PC-9 (cell line): ENCODE measurements around the gene ZMYND19. TPM values are rescaled to one million over a fixed set of nuclear protein-coding genes. Genes with fewer than 3 reads are reported as not detected.

Source experiments
- BruUV-seq: library from RNA; stranded (reverse); fragments of 400-500 nt; replicated peaks from 2 replicates; lab custom pipeline; 2021; lab: Mats Ljungman, UMichigan
- CTCF ChIA-PET: fragments of 300-600 bp; sonication (Branson Sonifier 250); formaldehyde crosslinking; loops from one replicate; lab custom pipeline; 2022; ENCODE audit warnings: antibody characterized with exemption; lab: Charles Lee
- POLR2A ChIA-PET: fragments of 300-600 bp; sonication (Branson Sonifier 250); formaldehyde crosslinking; loops from one replicate; lab custom pipeline; 2022; ENCODE audit warnings: antibody characterized with exemption; ENCODE audit not compliant: unreplicated experiment; lab: Charles Lee
- DNase-seq, 2 experiments: peaks; one replicate each; pipeline versions ENCODE4 v3.0.0 to v3.0.0-alpha.2; 2015 to 2022; ENCODE audit warnings: mixed read lengths in 1 of 2
- H2AFZ ChIP-seq: fragments of 200-600 bp; sonication (generic); 2 replicates; pipeline ENCODE4 v1.8.1; 2017; ENCODE audit warnings: antibody characterized with exemption
- H3F3A ChIP-seq: fragments of 200-600 bp; sonication (generic); 2 replicates; pipeline ENCODE4 v1.8.1; 2017; ENCODE audit warnings: antibody characterized with exemption, mild to moderate bottlenecking, low read depth; ENCODE audit not compliant: insufficient read depth
- H3K27ac ChIP-seq: fragments of 200-600 bp; sonication (generic); 2 replicates; pipeline ENCODE4 v1.6.1; 2016; ENCODE audit warnings: mixed run types
- H3K27me3 ChIP-seq: fragments of 200-600 bp; sonication (generic); 2 replicates; pipeline ENCODE4 v1.6.1; 2016; ENCODE audit warnings: low read depth, mixed run types; ENCODE audit not compliant: insufficient read depth
- H3K36me3 ChIP-seq: fragments of 200-600 bp; sonication (generic); 2 replicates; pipeline ENCODE4 v1.6.1; 2016; ENCODE audit warnings: low read depth, mixed run types
- H3K4me1 ChIP-seq: fragments of 200-600 bp; sonication (generic); replicated peaks from 2 replicates; pipeline ENCODE4 v1.6.1; 2016; ENCODE audit warnings: mixed run types; ENCODE audit not compliant: insufficient read depth
- H3K4me2 ChIP-seq: fragments of 200-600 bp; sonication (generic); 2 replicates; pipeline ENCODE4 v1.6.1; 2017; ENCODE audit warnings: mixed run types
- H3K4me3 ChIP-seq: fragments of 200-600 bp; sonication (generic); 2 replicates; pipeline ENCODE4 v1.6.1; 2016; ENCODE audit warnings: mixed run types
- H3K79me2 ChIP-seq: fragments of 200-600 bp; sonication (generic); 2 replicates; pipeline ENCODE4 v1.6.1; 2017; ENCODE audit warnings: low read depth, mixed run types
- H3K9me2 ChIP-seq: fragments of 200-600 bp; sonication (generic); 2 replicates; pipeline ENCODE4 v1.8.1; 2017; ENCODE audit warnings: mild to moderate bottlenecking; ENCODE audit not compliant: insufficient read depth
- H3K9me3 ChIP-seq: fragments of 200-600 bp; sonication (generic); 2 replicates; pipeline ENCODE4 v1.8.1; 2016; ENCODE audit warnings: low read depth; ENCODE audit not compliant: insufficient read depth
- H4K20me1 ChIP-seq: fragments of 200-600 bp; sonication (generic); 2 replicates; pipeline ENCODE4 v1.8.1; 2017; ENCODE audit not compliant: insufficient read depth
- EZH2 ChIP-seq: fragments of 200-600 bp; sonication (generic); IDR thresholded peaks from 2 replicates; pipeline ENCODE4 v1.8.0; 2017; ENCODE audit warnings: antibody characterized with exemption, low read depth
- intact Hi-C: fragments of 100-400 bp; cut with micrococcal nuclease; formaldehyde crosslinking; loops from one replicate; pipeline ENCODE4 v1.10.0; 2022; ENCODE audit not compliant: unreplicated experiment
- total RNA-seq: library from RNA; stranded (reverse); gene quantifications from 2 replicates; pipeline ENCODE4 v1.2.3, GENCODE V29; 2021
- TF ChIP-seq, protein P1 (sequence below): fragments of 200-600 bp; sonication (generic); conservative IDR thresholded peaks from 2 replicates; pipeline ENCODE4 v1.6.1; 2017; ENCODE audit warnings: mixed run types, antibody characterized with exemption, mild to moderate bottlenecking, moderate library complexity

The ZMYND19 gene
- total RNA-seq, 1 experiment from 2014 or later = 47.7 TPM

DNA sequence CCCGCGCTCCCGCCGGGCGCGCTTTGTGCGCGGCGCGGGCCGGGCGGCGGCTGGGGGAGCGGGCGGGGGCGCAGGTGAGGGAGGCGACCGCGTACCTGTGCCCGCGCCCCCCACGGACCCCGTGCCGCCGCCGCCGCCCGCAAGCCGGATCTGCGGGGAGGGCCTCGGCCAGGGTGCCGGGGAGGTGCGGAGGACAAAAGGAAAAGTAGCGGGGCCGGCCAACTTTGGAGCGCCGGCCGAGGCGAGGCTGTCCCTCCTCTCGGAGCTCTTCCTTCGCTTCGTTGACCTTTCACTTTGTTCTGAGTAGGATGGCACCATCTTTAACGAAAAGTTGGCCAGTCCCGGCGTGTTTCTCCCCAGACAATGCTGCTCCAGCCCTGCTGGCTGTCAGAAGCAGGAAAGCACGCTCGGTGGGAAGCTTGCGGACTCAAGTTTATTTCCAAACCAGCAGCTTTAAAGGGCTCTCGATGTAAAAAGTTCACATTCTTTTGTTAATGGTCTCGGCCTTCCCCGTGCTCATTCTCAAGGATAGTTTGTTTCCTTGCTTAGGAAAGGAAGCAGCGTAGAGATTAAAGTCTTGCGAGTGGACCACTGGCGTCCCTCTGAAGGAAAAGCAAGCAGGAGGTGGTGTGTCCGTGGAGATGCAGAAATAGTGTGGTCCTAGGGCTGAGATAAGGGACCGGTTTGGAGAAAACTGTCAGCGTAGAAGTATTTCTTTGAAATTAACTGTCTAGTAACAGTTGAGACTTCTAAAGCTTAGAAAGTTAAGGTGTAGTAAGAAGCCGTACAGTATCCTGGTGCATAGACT, 29.1 kb upstream of the ZMYND19 start:
- H2AFZ ChIP-seq = peak overlapping the region; percentile 84; the same call in 1 of the 2 replicates
- CTCF ChIA-PET = interaction anchor here (1.0 kb wide), 1 partner anchor 31 kb away, joined by 3 read pairs; no protein-coding TSS in a partner anchor
- BruUV-seq = no TSS peak
- H3K27me3 ChIP-seq = no peaks in the 10 kb centered on the region
- TF ChIP-seq, protein P1, sequence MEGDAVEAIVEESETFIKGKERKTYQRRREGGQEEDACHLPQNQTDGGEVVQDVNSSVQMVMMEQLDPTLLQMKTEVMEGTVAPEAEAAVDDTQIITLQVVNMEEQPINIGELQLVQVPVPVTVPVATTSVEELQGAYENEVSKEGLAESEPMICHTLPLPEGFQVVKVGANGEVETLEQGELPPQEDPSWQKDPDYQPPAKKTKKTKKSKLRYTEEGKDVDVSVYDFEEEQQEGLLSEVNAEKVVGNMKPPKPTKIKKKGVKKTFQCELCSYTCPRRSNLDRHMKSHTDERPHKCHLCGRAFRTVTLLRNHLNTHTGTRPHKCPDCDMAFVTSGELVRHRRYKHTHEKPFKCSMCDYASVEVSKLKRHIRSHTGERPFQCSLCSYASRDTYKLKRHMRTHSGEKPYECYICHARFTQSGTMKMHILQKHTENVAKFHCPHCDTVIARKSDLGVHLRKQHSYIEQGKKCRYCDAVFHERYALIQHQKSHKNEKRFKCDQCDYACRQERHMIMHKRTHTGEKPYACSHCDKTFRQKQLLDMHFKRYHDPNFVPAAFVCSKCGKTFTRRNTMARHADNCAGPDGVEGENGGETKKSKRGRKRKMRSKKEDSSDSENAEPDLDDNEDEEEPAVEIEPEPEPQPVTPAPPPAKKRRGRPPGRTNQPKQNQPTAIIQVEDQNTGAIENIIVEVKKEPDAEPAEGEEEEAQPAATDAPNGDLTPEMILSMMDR = no peak
- no peak for TF ChIP-seq EZH2
- H3K79me2 ChIP-seq = peaks cover 75% of the 10 kb centered on the region
- DNase-seq = peak; percentile 40 to 53
- peaks cover 33% of the 10 kb centered on the region for H3K4me1 ChIP-seq
- no peaks in the 10 kb centered on the region for H3K9me3 ChIP-seq
- H3K36me3 ChIP-seq = peaks cover 5% of the 10 kb centered on the region; the same call in 1 of the 2 replicates
- POLR2A ChIA-PET = interaction anchor here (0.6 kb wide), 1 partner anchor 14 kb away, joined by 6 read pairs; the partner anchor contains the start of gene ARRDC1
- H3K4me3 ChIP-seq = peak overlapping the region; percentile 65
- H3K4me2 ChIP-seq = peak overlapping the region; percentile 75
- peaks cover 29% of the 10 kb centered on the region for H4K20me1 ChIP-seq
- no peaks in the 10 kb centered on the region for H3K9me2 ChIP-seq
- H3F3A ChIP-seq = peaks cover 33% of the 10 kb centered on the region
- intact Hi-C loops = loop anchor here (2.0 to 10.0 kb wide), 2 partner anchors 29 to 185 kb away; partner anchors contain the start of gene ZMYND19
- H3K27ac ChIP-seq = peak overlapping the region; percentile 64

DNA sequence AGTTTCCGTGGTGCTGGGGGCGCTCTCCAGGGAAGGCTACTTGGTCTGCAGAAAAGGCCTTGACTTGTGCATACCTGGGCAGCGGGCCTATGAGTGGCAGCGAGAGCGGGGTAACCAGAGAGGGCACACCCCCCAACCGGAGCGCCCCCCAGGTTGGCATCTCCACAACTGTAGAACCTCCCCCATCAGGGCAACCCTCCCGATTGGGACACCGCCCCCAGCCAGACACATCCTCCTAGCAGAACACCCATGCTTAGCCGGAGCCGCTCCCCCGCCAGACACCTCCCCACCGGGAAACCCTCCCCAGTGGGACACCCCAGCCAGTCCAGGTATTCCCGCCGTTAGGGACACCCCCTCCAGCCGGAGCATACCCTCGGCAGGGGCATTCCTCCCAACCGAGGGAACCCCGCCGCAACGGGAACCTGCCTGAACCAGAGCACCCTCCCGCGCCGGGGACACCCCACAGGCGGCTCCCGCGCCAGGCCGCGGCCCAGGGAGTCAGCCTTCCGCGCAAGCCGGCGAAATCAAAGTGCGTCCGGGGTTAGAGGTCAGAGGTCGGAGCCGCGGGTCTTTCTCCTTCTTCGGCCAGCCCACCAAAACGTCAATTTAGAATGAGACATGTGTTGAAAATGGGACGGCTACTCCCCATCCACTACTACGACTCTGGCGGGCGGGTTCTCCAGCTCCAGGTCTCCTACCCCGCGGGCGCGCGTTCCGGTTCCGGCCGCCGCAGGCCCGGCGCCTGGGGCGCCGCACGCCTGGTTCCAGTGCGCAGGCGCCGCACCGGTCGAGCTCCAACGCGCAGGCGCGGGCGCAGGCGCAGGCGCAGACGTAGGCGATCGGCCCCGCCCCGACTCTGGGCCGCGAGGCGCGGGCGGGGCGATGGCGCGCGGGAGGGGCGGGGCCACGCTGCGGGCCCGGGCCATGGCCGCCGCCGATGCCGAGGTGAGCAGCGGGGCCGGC, 28.1 kb upstream of the ZMYND19 start, which contains the start of gene EHMT1:
EHMT1 (plus strand) TSS at position 901 of the 963 bp plus-strand sequence; CDS start at position 925, 24 bp downstream.
- POLR2A ChIA-PET = interaction anchor here (0.6 kb wide), 2 partner anchors 13 to 34 kb away, joined by 6 to 8 read pairs; partner anchors contain the start of gene ARRDC1

More for the DNA sequence above, 28.1 kb upstream of the ZMYND19 start, which contains the start of gene EHMT1:
- peaks cover 21% of the 10 kb centered on the region for H4K20me1 ChIP-seq
- H3K27ac ChIP-seq = peak within 1 kb of the TSS; percentile 82
- H3K4me2 ChIP-seq = peak within 1 kb of the TSS; percentile 87
- H3K4me1 ChIP-seq = peaks cover 40% of the 10 kb centered on the region
- TSS peak; percentile 54 for BruUV-seq
- peaks cover 75% of the 10 kb centered on the region for H3K79me2 ChIP-seq
- peak within 1 kb of the TSS; percentile 83 for H3K4me3 ChIP-seq
- CTCF ChIA-PET = interaction anchor here (1.0 kb wide), 1 partner anchor 30 kb away, joined by 3 read pairs; no protein-coding TSS in a partner anchor
- no peaks in the 10 kb centered on the region for H3K9me3 ChIP-seq
- intact Hi-C loops = loop anchor here (1.0 to 10.0 kb wide), 3 partner anchors 13 to 184 kb away; partner anchors contain the start of genes ARRDC1 and ZMYND19
- H3K36me3 ChIP-seq = peaks cover 8% of the 10 kb centered on the region; the same call in 1 of the 2 replicates
- TF ChIP-seq EZH2 = no peak
- TF ChIP-seq, protein P1 = no peak
- H3K9me2 ChIP-seq = no peaks in the 10 kb centered on the region
- H2AFZ ChIP-seq = peak within 1 kb of the TSS; percentile 84
- no peaks in the 10 kb centered on the region for H3K27me3 ChIP-seq
- H3F3A ChIP-seq = peaks cover 35% of the 10 kb centered on the region
- DNase-seq = peak; percentile 58 to 94
